GM12874 (cell line): ENCODE measurements around the gene NTRK3.

Experiments used
- TF ChIP-seq, protein P1 (sequence below): IDR thresholded peaks from 2 replicates; pipeline ENCODE4 v1.5.1; 2011; ENCODE audit warnings: low read depth, mild to moderate bottlenecking, control low read depth, low read length, moderate library complexity; ENCODE audit not compliant: insufficient read depth

NTRK3 gene

DNA sequence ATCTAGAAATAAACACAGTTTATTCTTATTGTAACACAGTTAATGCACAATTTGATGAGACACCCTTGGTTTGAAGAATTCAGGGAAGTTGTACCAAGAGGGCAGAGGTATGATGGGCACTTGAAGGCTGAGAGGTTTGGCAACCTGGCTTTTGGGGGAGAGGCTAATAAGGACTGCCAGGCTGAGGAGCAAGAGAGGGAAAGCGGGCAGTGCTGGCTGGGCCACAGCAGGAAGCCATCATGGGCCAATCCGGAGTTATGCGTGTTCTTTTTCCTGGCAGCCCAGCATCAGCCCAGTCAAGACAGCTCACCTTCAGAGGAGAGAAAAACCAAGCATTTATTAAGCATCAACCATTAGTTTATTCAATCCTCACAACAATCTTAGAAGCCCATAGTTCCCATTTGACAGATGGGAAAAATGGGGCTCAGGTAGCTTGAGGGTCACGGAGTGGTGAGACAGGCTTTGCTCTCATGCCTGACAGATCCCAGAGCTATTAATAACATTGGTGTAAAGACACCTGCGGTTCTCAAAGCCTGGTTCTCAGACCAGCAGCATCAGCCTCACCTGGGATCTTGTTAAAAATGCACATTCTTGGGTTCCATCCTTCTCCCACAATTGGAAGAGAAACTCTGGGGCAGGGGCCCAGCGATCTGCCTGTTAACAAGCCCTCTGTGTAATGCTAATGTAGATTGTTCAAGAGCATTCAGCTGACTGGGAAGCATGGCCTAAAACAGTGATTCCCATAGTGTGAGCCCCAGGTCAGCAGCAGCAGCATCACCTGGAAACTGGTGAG, 183.7 kb downstream of the NTRK3 start:
- TF ChIP-seq, protein P1, sequence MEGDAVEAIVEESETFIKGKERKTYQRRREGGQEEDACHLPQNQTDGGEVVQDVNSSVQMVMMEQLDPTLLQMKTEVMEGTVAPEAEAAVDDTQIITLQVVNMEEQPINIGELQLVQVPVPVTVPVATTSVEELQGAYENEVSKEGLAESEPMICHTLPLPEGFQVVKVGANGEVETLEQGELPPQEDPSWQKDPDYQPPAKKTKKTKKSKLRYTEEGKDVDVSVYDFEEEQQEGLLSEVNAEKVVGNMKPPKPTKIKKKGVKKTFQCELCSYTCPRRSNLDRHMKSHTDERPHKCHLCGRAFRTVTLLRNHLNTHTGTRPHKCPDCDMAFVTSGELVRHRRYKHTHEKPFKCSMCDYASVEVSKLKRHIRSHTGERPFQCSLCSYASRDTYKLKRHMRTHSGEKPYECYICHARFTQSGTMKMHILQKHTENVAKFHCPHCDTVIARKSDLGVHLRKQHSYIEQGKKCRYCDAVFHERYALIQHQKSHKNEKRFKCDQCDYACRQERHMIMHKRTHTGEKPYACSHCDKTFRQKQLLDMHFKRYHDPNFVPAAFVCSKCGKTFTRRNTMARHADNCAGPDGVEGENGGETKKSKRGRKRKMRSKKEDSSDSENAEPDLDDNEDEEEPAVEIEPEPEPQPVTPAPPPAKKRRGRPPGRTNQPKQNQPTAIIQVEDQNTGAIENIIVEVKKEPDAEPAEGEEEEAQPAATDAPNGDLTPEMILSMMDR = no peak

DNA sequence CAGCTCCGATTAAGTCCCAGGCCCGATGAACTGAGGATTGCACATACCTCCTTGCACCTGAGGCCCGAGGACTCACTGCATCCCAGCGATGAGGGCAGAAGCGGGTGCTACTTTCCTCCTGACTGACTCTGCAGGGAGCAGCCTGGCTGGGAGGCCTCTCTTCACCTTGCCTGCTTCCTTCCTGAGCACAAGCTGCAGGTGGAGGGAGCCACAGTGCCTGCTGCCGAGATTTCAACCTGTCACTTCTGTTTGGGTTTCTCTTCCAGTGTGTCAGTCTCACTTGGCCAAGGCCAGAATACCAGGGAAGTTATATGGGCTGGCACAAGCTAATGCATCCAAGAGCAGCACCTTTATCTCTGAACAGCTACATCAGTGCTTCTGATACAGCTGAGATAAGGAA, 185.4 kb downstream of the NTRK3 start:
- TF ChIP-seq, protein P1 = no peak

DNA sequence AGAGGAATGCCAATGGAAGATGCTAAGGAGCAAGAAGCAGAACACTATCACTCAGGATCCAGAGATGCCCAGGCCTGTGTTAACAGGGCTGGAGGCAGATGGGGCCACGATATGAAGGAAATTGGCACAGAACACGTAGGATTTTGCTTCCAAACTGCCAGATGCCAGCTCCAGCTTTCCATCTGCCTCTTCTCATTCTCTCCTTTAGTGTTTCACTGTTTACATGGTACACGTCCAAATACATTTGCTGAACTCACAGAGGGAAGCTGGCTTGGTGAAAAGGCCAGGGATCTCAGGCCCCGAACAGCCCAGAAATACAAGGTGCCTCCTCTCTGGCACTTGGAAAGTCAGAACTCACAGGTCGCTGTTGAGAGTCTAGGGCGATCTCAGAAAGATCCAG, 187.0 kb downstream of the NTRK3 start:
- TF ChIP-seq, protein P1 = no peak

DNA sequence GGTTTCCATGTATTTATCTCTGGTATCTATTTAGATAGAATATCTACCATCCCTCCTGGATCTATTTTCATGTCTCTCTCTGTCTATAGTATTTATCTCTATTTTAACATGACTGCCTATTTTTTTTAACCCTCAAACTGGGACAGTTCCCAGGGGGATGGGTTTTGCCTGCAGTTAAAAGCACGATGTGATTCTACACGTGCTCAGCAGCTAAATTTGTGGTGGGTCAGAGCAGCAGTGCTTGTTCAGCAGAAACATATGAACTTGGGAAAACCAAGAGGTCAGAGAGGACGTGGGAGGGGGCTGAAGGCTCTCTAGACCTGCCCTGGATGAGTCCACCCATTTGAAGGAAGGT, 189.2 kb downstream of the NTRK3 start:
- TF ChIP-seq, protein P1 = no peak

DNA sequence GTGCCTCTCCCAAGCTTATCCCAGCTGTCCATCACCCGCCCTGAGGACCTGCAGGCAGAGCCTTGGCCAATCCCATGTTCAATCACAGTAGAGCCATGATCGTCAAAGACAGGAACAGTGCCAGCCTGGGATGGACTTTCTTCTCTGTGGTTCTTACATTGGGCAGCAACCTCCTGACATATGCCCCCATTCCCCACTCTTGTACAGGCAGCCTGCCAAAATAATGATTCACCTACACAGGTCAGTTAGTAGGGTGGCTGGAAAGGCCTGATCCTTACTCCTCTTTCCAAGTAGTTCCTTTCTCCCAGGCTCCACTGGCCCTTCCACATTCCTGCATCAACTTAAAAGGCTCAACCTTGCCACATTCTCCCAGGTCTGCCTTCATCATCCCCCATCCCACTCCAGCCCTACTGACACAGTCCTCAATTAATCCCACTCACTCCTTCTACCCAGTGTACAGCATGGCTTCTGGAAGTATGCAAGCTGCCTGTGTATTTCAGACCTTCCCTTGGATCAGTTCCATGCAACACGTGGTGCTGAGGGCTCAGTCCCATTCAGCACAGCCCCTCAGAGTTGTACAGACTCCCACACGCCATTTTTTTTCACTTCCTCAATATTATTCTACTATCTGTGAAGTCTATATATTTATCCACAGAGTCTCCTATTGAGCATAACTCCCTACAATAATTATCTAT, 189.8 kb downstream of the NTRK3 start:
- TF ChIP-seq, protein P1 = no peak

DNA sequence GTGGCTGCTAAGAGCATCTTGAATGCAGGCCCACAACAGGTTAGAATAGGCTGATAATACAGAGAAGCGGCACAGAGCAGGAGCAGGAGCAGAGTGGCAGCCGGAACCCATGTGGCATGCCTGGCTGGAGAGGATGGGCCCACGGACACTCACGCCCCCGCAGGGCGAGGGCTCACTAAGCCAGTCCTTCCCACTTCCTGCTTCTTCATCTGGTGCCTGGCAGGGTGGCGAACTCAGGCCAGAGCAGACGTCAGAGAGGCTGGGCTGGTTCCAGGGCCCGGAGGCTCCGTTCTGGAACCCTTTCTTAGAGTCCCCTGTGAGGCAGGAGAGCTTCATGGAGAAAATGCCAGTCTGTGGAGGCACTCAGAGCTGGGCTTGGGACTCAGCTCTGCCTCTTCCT, 195.1 kb downstream of the NTRK3 start:
- TF ChIP-seq, protein P1 = no peak

DNA sequence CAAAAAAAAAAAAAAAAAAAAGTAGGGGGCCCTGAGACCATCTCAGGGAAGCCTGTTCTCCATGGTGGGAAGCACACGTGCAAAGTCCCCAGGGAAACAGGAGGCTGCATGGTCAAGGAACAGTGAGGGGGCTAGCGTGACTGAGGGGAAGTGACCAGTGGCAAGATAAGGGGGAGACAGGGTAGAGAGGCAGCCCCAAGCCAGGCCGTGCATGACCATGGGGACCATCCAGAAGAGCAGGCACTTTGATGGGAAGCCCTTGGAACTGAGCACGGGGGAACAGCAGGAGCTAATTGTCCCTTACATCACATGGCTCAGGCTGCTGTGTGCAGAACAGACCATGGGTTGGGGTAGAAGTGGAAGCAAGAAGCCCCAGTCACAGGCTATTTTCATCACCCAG, 196.2 kb downstream of the NTRK3 start:
- TF ChIP-seq, protein P1 = no peak
